ENCODE results near the gene AHRR.

DNA sequence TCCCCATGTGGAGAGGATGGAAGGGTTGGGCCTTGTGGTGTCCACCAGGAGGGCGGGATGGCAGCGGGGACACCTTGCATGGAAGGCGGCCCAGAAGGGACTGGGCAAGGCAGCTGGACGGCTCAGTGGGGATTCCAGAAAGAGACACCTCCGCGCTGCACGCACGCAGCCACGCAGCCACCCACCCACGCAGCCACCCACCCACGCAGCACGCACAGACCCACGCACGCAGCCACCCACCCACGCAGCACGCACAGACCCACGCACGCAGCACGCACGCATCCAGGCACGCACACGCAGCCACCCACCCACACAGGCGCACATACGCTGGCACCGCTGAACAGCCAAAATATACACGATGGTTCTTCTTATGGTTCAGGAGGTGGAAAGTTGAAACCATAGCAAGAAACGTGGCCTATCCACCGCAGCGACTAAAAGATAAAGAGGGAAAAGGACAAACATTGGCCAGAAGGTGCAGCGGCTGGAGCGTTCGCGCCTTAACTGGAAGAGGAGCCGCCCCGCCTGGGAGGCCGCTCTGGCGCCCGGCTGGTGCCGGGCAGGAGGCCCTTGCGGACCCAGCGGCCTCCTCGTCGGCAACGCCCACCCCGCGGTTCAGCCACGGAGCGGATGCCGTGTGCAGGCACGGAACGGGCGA is 99.2 kb downstream of the AHRR start:
- TF ChIP-seq HDGF (IDR thresholded peaks at IDR 0.05; ENCODE audit: borderline replicate concordance), result no peak
- no peak for TF ChIP-seq NFRKB (IDR thresholded peaks at IDR 0.05)
- no peak for TF ChIP-seq BHLHE40 (IDR thresholded peaks at IDR 0.05; ENCODE audit: borderline replicate concordance)
- TF ChIP-seq SP1 (IDR thresholded peaks at IDR 0.05), result no peak
- TF ChIP-seq ZNF384 (IDR thresholded peaks at IDR 0.05), result no peak
- TF ChIP-seq FOXM1 (IDR thresholded peaks at IDR 0.05; ENCODE audit: borderline replicate concordance), result no peak
- TF ChIP-seq FOXA1 (IDR thresholded peaks at IDR 0.05), result no peak
- TF ChIP-seq CTBP1 (IDR thresholded peaks at IDR 0.05; ENCODE audit: borderline replicate concordance), result no peak
- no peak for TF ChIP-seq FOXK2 (IDR thresholded peaks at IDR 0.05)
- TF ChIP-seq ELF4 (IDR thresholded peaks at IDR 0.05), result no peak
- no peak for TF ChIP-seq SUZ12 (IDR thresholded peaks at IDR 0.05)
- TF ChIP-seq, protein P1, sequence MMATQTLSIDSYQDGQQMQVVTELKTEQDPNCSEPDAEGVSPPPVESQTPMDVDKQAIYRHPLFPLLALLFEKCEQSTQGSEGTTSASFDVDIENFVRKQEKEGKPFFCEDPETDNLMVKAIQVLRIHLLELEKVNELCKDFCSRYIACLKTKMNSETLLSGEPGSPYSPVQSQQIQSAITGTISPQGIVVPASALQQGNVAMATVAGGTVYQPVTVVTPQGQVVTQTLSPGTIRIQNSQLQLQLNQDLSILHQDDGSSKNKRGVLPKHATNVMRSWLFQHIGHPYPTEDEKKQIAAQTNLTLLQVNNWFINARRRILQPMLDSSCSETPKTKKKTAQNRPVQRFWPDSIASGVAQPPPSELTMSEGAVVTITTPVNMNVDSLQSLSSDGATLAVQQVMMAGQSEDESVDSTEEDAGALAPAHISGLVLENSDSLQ (IDR thresholded peaks at IDR 0.05), result no peak
- no peak for TF ChIP-seq L3MBTL2 (conservative IDR thresholded peaks at IDR 0.05)
